Endothelial cell (in vitro differentiated cells): ENCODE results near the gene RANBP10. TPM values are rescaled to one million over a fixed set of nuclear protein-coding genes. Genes with fewer than 3 reads are reported as not detected.

Experiments
- DNase-seq: peaks from one replicate; pipeline ENCODE4 v3.0.0; 2021; ENCODE audit warnings: low spot score
- H3K27ac Mint-ChIP-seq: one replicate; pipeline ENCODE4 v1.8.0; 2021; ENCODE audit warnings: mixed read lengths, inconsistent platforms; ENCODE audit not compliant: unreplicated experiment
- H3K27me3 Mint-ChIP-seq: one replicate; pipeline ENCODE4 v1.8.0; 2021; ENCODE audit warnings: mild to moderate bottlenecking, moderate library complexity, mixed read lengths, inconsistent platforms; ENCODE audit not compliant: unreplicated experiment
- H3K36me3 Mint-ChIP-seq: one replicate; pipeline ENCODE4 v1.8.0; 2021; ENCODE audit warnings: mild to moderate bottlenecking, low read depth, mixed read lengths, inconsistent platforms; ENCODE audit not compliant: unreplicated experiment
- H3K4me1 Mint-ChIP-seq: one replicate; pipeline ENCODE4 v1.8.0; 2021; ENCODE audit warnings: mild to moderate bottlenecking, mixed read lengths, inconsistent platforms; ENCODE audit not compliant: unreplicated experiment
- H3K4me3 Mint-ChIP-seq: one replicate; pipeline ENCODE4 v1.8.0; 2021; ENCODE audit warnings: mild to moderate bottlenecking, mixed read lengths, inconsistent platforms; ENCODE audit not compliant: unreplicated experiment
- H3K9me3 Mint-ChIP-seq: one replicate; pipeline ENCODE4 v1.8.0; 2021; ENCODE audit warnings: mixed read lengths, inconsistent platforms; ENCODE audit not compliant: unreplicated experiment
- total RNA-seq: library from RNA; stranded (reverse); fragmentation: NEBNext Ultra II Directional; extraction: Animal tissue kit (Norgen Biotek cat#: 25700); gene quantifications from one replicate; pipeline ENCODE4 v1.2.1, GENCODE V29; 2021; ENCODE audit not compliant: unreplicated experiment
- TF ChIP-seq, protein P1 (sequence below): fragments of 200-600 bp; sonication (generic); IDR thresholded peaks from one replicate; pipeline ENCODE4 v1.5.0; 2021; ENCODE audit warnings: antibody characterized with exemption; ENCODE audit not compliant: unreplicated experiment

The RANBP10 gene
- total RNA-seq, 1 donor from 2014 or later: 19.5 TPM

DNA sequence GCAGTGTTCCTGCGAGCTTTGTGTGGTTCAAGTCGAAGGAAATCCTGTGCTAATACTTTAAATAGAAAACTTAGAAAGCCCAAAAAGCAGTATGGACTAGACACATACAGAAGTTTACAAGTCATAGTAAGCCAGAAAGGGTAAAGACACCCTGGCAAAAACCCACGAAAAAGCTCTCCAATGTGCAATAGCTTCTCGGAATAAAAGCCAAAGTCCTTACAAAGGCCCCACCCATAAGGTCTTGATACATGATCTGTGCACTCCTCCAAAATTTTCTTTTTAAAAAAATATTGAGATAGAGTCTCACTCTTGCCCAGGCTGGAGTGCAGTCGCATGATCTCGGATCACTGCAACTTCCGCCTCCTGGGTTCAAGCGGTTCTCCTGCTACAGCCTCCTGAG, 129.4 kb downstream of the RANBP10 start:
- DNase-seq: no peak
- no peak overlapping the region for H3K4me3 Mint-ChIP-seq
- TF ChIP-seq, protein P1, sequence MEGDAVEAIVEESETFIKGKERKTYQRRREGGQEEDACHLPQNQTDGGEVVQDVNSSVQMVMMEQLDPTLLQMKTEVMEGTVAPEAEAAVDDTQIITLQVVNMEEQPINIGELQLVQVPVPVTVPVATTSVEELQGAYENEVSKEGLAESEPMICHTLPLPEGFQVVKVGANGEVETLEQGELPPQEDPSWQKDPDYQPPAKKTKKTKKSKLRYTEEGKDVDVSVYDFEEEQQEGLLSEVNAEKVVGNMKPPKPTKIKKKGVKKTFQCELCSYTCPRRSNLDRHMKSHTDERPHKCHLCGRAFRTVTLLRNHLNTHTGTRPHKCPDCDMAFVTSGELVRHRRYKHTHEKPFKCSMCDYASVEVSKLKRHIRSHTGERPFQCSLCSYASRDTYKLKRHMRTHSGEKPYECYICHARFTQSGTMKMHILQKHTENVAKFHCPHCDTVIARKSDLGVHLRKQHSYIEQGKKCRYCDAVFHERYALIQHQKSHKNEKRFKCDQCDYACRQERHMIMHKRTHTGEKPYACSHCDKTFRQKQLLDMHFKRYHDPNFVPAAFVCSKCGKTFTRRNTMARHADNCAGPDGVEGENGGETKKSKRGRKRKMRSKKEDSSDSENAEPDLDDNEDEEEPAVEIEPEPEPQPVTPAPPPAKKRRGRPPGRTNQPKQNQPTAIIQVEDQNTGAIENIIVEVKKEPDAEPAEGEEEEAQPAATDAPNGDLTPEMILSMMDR: no peak
- H3K27ac Mint-ChIP-seq: no peak overlapping the region
- H3K4me1 Mint-ChIP-seq: peaks cover 20% of the 10 kb centered on the region
- H3K36me3 Mint-ChIP-seq: peaks cover 4% of the 10 kb centered on the region
- no peaks in the 10 kb centered on the region for H3K27me3 Mint-ChIP-seq
- H3K9me3 Mint-ChIP-seq: no peaks in the 10 kb centered on the region

DNA sequence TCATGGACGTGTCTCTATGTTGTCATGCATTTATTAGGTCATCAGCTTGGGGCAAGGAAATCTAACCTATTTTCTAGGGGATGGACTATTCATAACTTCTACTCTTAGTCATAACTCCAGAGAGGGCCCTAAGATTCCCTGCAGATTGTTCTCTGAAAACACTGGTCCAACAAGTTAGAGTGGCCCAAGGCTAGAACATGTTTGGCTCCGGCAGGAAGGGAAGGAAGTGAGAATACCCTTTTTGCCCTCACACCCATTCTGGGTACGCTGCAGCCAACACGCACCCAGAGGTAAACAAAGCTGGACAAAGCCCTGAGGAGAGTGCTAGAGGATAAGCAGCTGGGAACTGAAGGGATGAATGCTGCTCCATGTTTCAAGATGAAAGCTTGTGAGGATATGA, 129.8 kb downstream of the RANBP10 start:
- peaks cover 4% of the 10 kb centered on the region for H3K36me3 Mint-ChIP-seq
- no peak for DNase-seq
- peaks cover 20% of the 10 kb centered on the region for H3K4me1 Mint-ChIP-seq
- TF ChIP-seq, protein P1: no peak
- no peak overlapping the region for H3K4me3 Mint-ChIP-seq
- H3K27ac Mint-ChIP-seq: no peak overlapping the region
- H3K27me3 Mint-ChIP-seq: no peaks in the 10 kb centered on the region
- H3K9me3 Mint-ChIP-seq: no peaks in the 10 kb centered on the region

DNA sequence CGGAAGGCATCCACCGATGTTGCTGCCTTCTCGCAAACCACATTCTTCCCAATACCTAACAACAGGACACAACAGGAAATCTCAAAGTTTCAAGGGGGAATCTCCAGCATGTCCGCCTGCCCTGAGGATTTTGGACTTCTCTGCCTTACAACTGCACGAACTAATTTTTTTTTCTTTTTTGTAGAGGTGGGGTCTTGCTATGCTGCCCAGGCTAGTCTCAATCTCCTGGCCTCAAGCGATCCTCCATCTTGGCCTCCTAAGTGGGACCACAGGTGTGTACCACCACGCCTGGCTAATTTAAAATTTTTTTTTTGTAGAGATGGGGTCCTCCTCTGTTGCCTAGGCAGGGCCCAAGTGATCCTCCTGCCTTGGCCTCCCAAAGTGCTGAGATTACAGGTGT, 130.4 kb downstream of the RANBP10 start:
- peaks cover 1% of the 10 kb centered on the region for H3K27me3 Mint-ChIP-seq
- no peaks in the 10 kb centered on the region for H3K9me3 Mint-ChIP-seq
- H3K36me3 Mint-ChIP-seq: peaks cover 4% of the 10 kb centered on the region
- DNase-seq: no peak
- no peak overlapping the region for H3K27ac Mint-ChIP-seq
- peaks cover 23% of the 10 kb centered on the region for H3K4me1 Mint-ChIP-seq
- TF ChIP-seq, protein P1: no peak
- no peak overlapping the region for H3K4me3 Mint-ChIP-seq

DNA sequence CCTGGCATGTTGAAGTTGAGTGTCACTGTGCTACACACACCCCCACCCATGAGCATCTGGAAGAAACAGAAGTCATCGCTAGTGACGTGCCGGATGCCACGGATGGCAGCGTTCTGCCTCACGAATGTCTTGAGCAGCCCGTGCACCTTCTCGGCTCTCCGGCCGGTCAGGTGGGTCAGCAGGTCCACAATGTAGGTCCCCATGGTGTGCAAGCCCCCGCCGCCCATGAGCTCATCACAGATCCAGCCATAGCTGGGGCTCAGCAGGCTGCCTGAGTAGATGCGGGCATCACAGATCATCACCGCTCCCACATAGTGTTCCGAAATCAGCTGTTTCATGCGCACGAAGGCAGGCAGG, 130.8 kb downstream of the RANBP10 start:
- Mint-ChIP-seq H3K27me3 (peaks cover 4% of the 10 kb centered on the region), H3K27ac (no peak overlapping the region), H3K4me3 (no peak overlapping the region), H3K9me3 (no peaks in the 10 kb centered on the region), H3K4me1 (peaks cover 27% of the 10 kb centered on the region), H3K36me3 (peaks cover 4% of the 10 kb centered on the region)
- DNase-seq: no peak
- TF ChIP-seq, protein P1: no peak

DNA sequence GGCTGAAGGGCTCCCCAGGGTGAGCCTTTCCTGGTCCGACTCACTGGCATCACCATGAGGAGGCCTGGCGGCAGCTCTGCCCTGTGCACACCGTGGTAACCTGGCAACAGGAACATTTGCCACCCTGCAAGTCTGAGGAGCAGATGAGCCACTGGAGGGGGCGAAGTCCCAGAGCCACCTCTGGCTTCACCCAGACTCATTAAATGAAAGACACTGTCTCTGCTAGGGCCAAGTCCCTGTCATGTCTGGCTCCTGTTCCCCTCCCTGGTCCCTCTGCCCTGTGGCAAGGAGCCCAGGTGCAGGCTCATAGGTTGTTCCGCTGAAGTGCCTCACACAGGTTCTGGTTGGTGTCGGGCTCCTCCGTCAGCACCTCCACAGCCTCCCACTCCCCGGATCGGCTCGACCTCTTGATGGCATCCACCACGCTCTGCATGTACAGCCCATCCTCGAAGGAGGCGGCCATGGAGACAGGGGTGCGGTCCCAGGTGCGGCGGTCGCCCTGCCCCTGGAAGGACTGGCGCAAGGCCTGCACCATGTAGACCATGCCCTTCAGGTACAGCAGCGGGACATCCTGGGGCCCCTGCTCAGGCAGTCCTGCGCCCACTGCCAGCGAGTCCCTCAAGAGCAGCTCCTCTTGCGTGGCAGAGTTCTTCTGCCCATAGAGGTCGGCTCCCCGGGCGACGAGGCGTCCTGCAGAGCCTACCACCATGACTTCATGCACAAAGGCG, 131.3 kb downstream of the RANBP10 start:
- no peak for DNase-seq
- TF ChIP-seq, protein P1: no peak
- H3K4me3 Mint-ChIP-seq: peak overlapping the region; percentile 15
- H3K27ac Mint-ChIP-seq: peak overlapping the region; percentile 87
- H3K36me3 Mint-ChIP-seq: peaks cover 4% of the 10 kb centered on the region
- no peaks in the 10 kb centered on the region for H3K9me3 Mint-ChIP-seq
- peaks cover 4% of the 10 kb centered on the region for H3K27me3 Mint-ChIP-seq
- peaks cover 28% of the 10 kb centered on the region for H3K4me1 Mint-ChIP-seq
